Neural progenitor cell (in vitro differentiated cells): ENCODE results near the gene ISM1. TPM values are rescaled to one million over a fixed set of nuclear protein-coding genes. Genes with fewer than 3 reads are reported as not detected.

ENCODE experiments used
- DNase-seq: peaks from one replicate; pipeline ENCODE4 v3.0.0-alpha.2; 2016; ENCODE audit warnings: low spot score
- H2AFZ ChIP-seq: fragments of 200-600 bp; sonication (generic); replicated peaks from 2 replicates; pipeline ENCODE4 v1.6.1; 2016; ENCODE audit warnings: antibody characterized with exemption
- H3F3A ChIP-seq: fragments of 200-600 bp; sonication (generic); 2 replicates; pipeline ENCODE4 v1.6.1; 2016; ENCODE audit warnings: antibody characterized with exemption, low read depth
- H3K27ac ChIP-seq: fragments of 200-600 bp; sonication (generic); 2 replicates; pipeline ENCODE4 v1.5.1; 2016; ENCODE audit warnings: mild to moderate bottlenecking
- H3K27me3 ChIP-seq: fragments of 200-600 bp; sonication (generic); 2 replicates; pipeline ENCODE4 v1.6.1; 2016; ENCODE audit warnings: mild to moderate bottlenecking, moderate library complexity
- H3K36me3 ChIP-seq: fragments of 200-600 bp; sonication (generic); 2 replicates; pipeline ENCODE4 v1.5.1; 2016
- H3K4me1 ChIP-seq: fragments of 200-600 bp; sonication (generic); 2 replicates; pipeline ENCODE4 v1.6.1; 2016; ENCODE audit warnings: mixed run types
- H3K4me2 ChIP-seq: fragments of 200-600 bp; sonication (generic); 2 replicates; pipeline ENCODE4 v1.6.1; 2016
- H3K4me3 ChIP-seq: fragments of 200-600 bp; sonication (generic); 2 replicates; pipeline ENCODE4 v1.5.1; 2016
- H3K79me2 ChIP-seq: fragments of 200-600 bp; sonication (generic); 2 replicates; pipeline ENCODE4 v1.6.1; 2016; ENCODE audit warnings: low read depth
- H3K9ac ChIP-seq: fragments of 200-600 bp; sonication (generic); 2 replicates; pipeline ENCODE4 v1.6.1; 2016
- H3K9me3 ChIP-seq: fragments of 200-600 bp; sonication (generic); 2 replicates; pipeline ENCODE4 v1.5.1; 2016; ENCODE audit warnings: low read depth
- H4K20me1 ChIP-seq: fragments of 200-600 bp; sonication (generic); 2 replicates; pipeline ENCODE4 v1.6.1; 2016; ENCODE audit warnings: low read depth
- H3K27ac Mint-ChIP-seq: 3 replicates; pipeline ENCODE4 v1.8.0; 2021; ENCODE audit warnings: mixed read lengths
- H3K27me3 Mint-ChIP-seq: 2 replicates; pipeline ENCODE4 v1.8.0; 2022; ENCODE audit warnings: low read depth, mild to moderate bottlenecking, inconsistent platforms, moderate library complexity, mixed read lengths; ENCODE audit not compliant: insufficient read depth
- H3K36me3 Mint-ChIP-seq: 3 replicates; pipeline ENCODE4 v1.8.0; 2021; ENCODE audit warnings: mixed read lengths
- H3K4me1 Mint-ChIP-seq: 3 replicates; pipeline ENCODE4 v1.8.0; 2021; ENCODE audit warnings: mixed read lengths
- H3K4me3 Mint-ChIP-seq: 3 replicates; pipeline ENCODE4 v1.8.0; 2021; ENCODE audit warnings: mild to moderate bottlenecking, moderate library complexity, mixed read lengths
- H3K9me3 Mint-ChIP-seq: 3 replicates; pipeline ENCODE4 v1.8.0; 2020; ENCODE audit warnings: mixed read lengths
- CTCF ChIP-seq: fragments of 200-600 bp; sonication (generic); IDR thresholded peaks from 2 replicates; pipeline ENCODE4 v1.5.1; 2017; ENCODE audit warnings: antibody characterized with exemption, mild to moderate bottlenecking
- EZH2 ChIP-seq: fragments of 200-600 bp; sonication (generic); IDR thresholded peaks from 2 replicates; pipeline ENCODE4 v1.6.1; 2017; ENCODE audit warnings: antibody characterized with exemption, mild to moderate bottlenecking, moderate library complexity
- EZH2phosphoT487 ChIP-seq: fragments of 200-600 bp; sonication (generic); IDR thresholded peaks from 2 replicates; pipeline ENCODE4 v1.6.1; 2017; ENCODE audit warnings: antibody characterized with exemption
- total RNA-seq: library from RNA; depleted of rRNA; stranded (reverse); fragments of >200 nt; gene quantifications from 2 replicates; pipeline ENCODE4 v1.2.3, GENCODE V29; 2015; ENCODE audit warnings: low replicate concordance

Gene ISM1
- total RNA-seq, 1 donor from 2014 or later, result not detected

GRCh38 chr20:13213335-13213734 is 7.7 kb upstream of the ISM1 start:
- Histone ChIP-seq H3K4me2 (no peak overlapping the region), H3F3A (no peaks in the 10 kb centered on the region), H3K4me1 (no peaks in the 10 kb centered on the region), H3K27me3 (peaks cover 60% of the 10 kb centered on the region), H3K27ac (no peak overlapping the region), H3K9me3 (no peaks in the 10 kb centered on the region), H3K9ac (no peak overlapping the region), H2AFZ (no peak overlapping the region), H3K4me3 (no peak overlapping the region), H3K36me3 (no peaks in the 10 kb centered on the region), H4K20me1 (peaks cover 18% of the 10 kb centered on the region), H3K79me2 (no peaks in the 10 kb centered on the region)
- H3K27ac Mint-ChIP-seq, result no peak overlapping the region
- no peaks in the 10 kb centered on the region for H3K36me3 Mint-ChIP-seq
- no peaks in the 10 kb centered on the region for H3K9me3 Mint-ChIP-seq
- H3K4me3 Mint-ChIP-seq, result no peak overlapping the region
- H3K4me1 Mint-ChIP-seq, result peaks cover 4% of the 10 kb centered on the region
- DNase-seq, result no peak
- no peak for TF ChIP-seq CTCF
- TF ChIP-seq EZH2phosphoT487, result no peak
- TF ChIP-seq EZH2, result no peak
- peaks cover 14% of the 10 kb centered on the region for H3K27me3 Mint-ChIP-seq

- no peak overlapping the region for H3K4me3 Mint-ChIP-seq
- peaks cover 33% of the 10 kb centered on the region for H3K27me3 Mint-ChIP-seq
- Histone ChIP-seq H3K36me3 (no peaks in the 10 kb centered on the region), H4K20me1 (peaks cover 37% of the 10 kb centered on the region), H3K4me2 (no peak overlapping the region), H3K27me3 (peaks cover 83% of the 10 kb centered on the region), H3K4me3 (no peak overlapping the region), H3K9me3 (no peaks in the 10 kb centered on the region), H2AFZ (no peak overlapping the region), H3F3A (peaks cover 15% of the 10 kb centered on the region), H3K27ac (no peak overlapping the region), H3K9ac (no peak overlapping the region), H3K79me2 (no peaks in the 10 kb centered on the region), H3K4me1 (peaks cover 16% of the 10 kb centered on the region)
- H3K27ac Mint-ChIP-seq, result no peak overlapping the region
- TF ChIP-seq EZH2 (no peak), CTCF (no peak), EZH2phosphoT487 (no peak)
- peaks cover 21% of the 10 kb centered on the region for H3K4me1 Mint-ChIP-seq
- no peaks in the 10 kb centered on the region for H3K36me3 Mint-ChIP-seq
- DNase-seq, result no peak
- no peaks in the 10 kb centered on the region for H3K9me3 Mint-ChIP-seq
These were observed 4.5 kb upstream of the ISM1 start for GRCh38 chr20:13216533-13216932.

GRCh38 chr20:13219327-13220193 is 1.5 kb upstream of the ISM1 start:
- Mint-ChIP-seq H3K36me3 (no peaks in the 10 kb centered on the region), H3K27me3 (peaks cover 42% of the 10 kb centered on the region), H3K4me1 (peaks cover 26% of the 10 kb centered on the region), H3K4me3 (peak overlapping the region; percentile 89), H3K9me3 (no peaks in the 10 kb centered on the region), H3K27ac (no peak overlapping the region)
- no peak for TF ChIP-seq CTCF
- peak; percentile 83 for TF ChIP-seq EZH2
- TF ChIP-seq EZH2phosphoT487, result peak; percentile 61
- H3K4me1 ChIP-seq, result peaks cover 22% of the 10 kb centered on the region
- peaks cover 95% of the 10 kb centered on the region for H3K27me3 ChIP-seq
- H3K4me3 ChIP-seq, result peak overlapping the region; percentile 59
- no peak overlapping the region for H3K9ac ChIP-seq
- no peak overlapping the region for H2AFZ ChIP-seq
- H3K79me2 ChIP-seq, result no peaks in the 10 kb centered on the region
- H3K27ac ChIP-seq, result no peak overlapping the region
- H3K36me3 ChIP-seq, result no peaks in the 10 kb centered on the region
- peak; percentile 45 for DNase-seq
- H3F3A ChIP-seq, result peaks cover 24% of the 10 kb centered on the region
- H3K9me3 ChIP-seq, result no peaks in the 10 kb centered on the region
- peaks cover 37% of the 10 kb centered on the region for H4K20me1 ChIP-seq
- peak overlapping the region; percentile 87 for H3K4me2 ChIP-seq
